Liver (tissue), 3 donors: ENCODE results near the gene MALT1.

ENCODE experiments used
- CTCF ChIP-seq: fragments of 150-350 bp; IDR thresholded peaks from 2 replicates; pipeline ENCODE4 v1.5.1; 2017; ENCODE audit warnings: improper control_type of control experiment, low read depth, low read length; ENCODE audit not compliant: missing input control
- GABPA ChIP-seq, 2 donors: IDR thresholded peaks in 1 of 2; conservative IDR thresholded peaks in 1 of 2; 2 replicates each; pipeline ENCODE4 v1.6.1; 2016; ENCODE audit warnings: antibody characterized with exemption in 2 of 2, mild to moderate bottlenecking in 1 of 2, moderate library complexity in 1 of 2
- TF ChIP-seq, protein P1 (sequence below): IDR thresholded peaks from 2 replicates; pipeline ENCODE4 v1.6.1; 2016; ENCODE audit warnings: antibody characterized with exemption
- donor health status: healthy.
- donor health status: healthy.

DNA sequence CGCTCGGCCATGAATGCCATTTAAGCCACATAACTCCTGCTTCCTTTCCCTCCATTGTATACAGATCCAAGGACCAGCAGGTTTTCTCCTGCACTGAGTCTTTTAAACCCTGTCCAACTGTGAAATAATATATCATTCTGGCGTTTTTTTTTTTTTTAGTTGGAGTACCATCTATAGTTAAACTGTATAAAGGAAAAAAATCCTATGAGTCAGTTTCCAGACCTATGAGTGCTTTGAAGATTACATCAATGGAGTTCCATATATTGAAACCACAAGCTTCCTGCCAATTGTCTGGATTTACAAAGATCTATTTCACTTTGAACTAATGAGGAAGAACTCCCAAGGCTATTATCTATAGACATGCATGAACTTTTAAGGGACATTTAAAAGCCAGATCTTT is 2.4 kb upstream of the MALT1 start:
- TF ChIP-seq, protein P1, sequence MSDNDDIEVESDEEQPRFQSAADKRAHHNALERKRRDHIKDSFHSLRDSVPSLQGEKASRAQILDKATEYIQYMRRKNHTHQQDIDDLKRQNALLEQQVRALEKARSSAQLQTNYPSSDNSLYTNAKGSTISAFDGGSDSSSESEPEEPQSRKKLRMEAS, result no peak
- TF ChIP-seq CTCF (no peak), GABPA (IDR thresholded peaks at IDR 0.05 in 1 of 2, conservative IDR thresholded peaks at IDR 0.05 in 1 of 2) (no peak)
